ENCODE data around the gene NAA80. TPM values are rescaled to one million over a fixed set of nuclear protein-coding genes. Genes with fewer than 3 reads are reported as not detected.
A peak's percentile ranks its signal among the peaks of the same experiment; 100 is the strongest.

NAA80 gene
- total and polyA plus RNA-seq, 2 of the 13 experiments (the other 11 are each of a cell fraction or from before 2014, with no cell fraction given) = 3.4 to 8.7 TPM

DNA sequence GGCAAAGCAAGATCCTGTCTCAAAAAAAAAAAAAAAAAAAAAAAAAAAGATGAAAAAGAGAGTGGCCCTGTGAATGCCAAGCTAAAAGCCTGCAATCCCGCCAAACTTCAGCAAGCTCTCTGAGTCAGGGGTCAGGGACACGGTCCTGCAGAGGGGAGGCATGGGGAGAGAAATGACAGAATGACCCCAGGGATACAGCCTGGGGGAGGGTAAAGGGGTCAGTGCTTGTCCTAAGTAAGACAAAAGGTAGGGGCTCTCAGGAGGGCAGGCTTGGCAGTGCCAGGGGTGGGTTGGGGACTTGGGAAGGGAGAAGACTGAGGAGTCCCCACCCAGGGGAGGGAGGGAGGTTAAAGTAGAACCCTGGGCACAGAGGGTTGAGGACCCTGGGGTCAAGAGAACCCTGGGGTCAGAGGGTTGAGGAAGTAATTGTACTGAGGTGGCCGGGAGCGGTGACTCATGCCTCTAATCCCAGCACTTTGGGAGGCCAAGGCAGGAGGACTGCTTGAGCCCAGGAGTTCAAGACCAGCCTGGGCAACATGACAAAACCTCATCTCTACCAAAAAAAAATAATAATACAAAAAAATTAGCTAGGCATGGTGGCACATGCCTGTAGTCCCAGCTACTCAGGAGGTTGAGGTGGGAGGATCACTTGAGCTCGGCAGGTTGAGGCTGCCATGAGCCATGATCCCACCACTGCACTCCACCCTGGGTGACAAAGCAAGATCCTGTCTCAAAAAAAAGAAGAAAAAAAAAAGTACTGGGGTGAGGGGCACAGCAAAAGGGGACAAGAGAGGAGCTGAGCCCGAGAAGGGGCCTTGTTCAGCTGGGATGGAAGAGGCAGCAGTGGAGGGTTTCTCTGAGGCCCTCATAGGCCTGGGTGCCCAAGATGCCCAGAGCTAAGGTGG lies 35.5 kb downstream of the NAA80 start (continued):
- TF ChIP-seq, protein P1, sequence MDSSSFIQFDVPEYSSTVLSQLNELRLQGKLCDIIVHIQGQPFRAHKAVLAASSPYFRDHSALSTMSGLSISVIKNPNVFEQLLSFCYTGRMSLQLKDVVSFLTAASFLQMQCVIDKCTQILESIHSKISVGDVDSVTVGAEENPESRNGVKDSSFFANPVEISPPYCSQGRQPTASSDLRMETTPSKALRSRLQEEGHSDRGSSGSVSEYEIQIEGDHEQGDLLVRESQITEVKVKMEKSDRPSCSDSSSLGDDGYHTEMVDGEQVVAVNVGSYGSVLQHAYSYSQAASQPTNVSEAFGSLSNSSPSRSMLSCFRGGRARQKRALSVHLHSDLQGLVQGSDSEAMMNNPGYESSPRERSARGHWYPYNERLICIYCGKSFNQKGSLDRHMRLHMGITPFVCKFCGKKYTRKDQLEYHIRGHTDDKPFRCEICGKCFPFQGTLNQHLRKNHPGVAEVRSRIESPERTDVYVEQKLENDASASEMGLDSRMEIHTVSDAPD (CRISPR knock-in tag; IDR thresholded peaks at IDR 0.05) = no peak
- no peak for TF ChIP-seq ZNF644 (CRISPR knock-in tag; IDR thresholded peaks at IDR 0.05; ENCODE audit: low read depth)
- no peak for TF ChIP-seq ZFP36L2 (CRISPR knock-in tag; IDR thresholded peaks at IDR 0.05)
- TF ChIP-seq, protein P2, sequence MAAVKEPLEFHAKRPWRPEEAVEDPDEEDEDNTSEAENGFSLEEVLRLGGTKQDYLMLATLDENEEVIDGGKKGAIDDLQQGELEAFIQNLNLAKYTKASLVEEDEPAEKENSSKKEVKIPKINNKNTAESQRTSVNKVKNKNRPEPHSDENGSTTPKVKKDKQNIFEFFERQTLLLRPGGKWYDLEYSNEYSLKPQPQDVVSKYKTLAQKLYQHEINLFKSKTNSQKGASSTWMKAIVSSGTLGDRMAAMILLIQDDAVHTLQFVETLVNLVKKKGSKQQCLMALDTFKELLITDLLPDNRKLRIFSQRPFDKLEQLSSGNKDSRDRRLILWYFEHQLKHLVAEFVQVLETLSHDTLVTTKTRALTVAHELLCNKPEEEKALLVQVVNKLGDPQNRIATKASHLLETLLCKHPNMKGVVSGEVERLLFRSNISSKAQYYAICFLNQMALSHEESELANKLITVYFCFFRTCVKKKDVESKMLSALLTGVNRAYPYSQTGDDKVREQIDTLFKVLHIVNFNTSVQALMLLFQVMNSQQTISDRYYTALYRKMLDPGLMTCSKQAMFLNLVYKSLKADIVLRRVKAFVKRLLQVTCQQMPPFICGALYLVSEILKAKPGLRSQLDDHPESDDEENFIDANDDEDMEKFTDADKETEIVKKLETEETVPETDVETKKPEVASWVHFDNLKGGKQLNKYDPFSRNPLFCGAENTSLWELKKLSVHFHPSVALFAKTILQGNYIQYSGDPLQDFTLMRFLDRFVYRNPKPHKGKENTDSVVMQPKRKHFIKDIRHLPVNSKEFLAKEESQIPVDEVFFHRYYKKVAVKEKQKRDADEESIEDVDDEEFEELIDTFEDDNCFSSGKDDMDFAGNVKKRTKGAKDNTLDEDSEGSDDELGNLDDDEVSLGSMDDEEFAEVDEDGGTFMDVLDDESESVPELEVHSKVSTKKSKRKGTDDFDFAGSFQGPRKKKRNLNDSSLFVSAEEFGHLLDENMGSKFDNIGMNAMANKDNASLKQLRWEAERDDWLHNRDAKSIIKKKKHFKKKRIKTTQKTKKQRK (IDR thresholded peaks at IDR 0.05; ENCODE audit: low read length) = no peak
- TF ChIP-seq HIVEP1 (CRISPR knock-in tag; IDR thresholded peaks at IDR 0.05) = no peak
- TF ChIP-seq KDM1A (CRISPR knock-in tag; IDR thresholded peaks at IDR 0.05) = no peak
- no peak for TF ChIP-seq ZNF777 (CRISPR knock-in tag; IDR thresholded peaks at IDR 0.05)
- TF ChIP-seq, protein P3, sequence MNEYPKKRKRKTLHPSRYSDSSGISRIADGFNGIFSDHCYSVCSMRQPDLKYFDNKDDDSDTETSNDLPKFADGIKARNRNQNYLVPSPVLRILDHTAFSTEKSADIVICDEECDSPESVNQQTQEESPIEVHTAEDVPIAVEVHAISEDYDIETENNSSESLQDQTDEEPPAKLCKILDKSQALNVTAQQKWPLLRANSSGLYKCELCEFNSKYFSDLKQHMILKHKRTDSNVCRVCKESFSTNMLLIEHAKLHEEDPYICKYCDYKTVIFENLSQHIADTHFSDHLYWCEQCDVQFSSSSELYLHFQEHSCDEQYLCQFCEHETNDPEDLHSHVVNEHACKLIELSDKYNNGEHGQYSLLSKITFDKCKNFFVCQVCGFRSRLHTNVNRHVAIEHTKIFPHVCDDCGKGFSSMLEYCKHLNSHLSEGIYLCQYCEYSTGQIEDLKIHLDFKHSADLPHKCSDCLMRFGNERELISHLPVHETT (CRISPR knock-in tag; conservative IDR thresholded peaks at IDR 0.05) = no peak
- TF ChIP-seq GATA4 (IDR thresholded peaks at IDR 0.05; ENCODE audit: borderline replicate concordance, low read depth) = no peak
- TF ChIP-seq ZNF468 (CRISPR knock-in tag; IDR thresholded peaks at IDR 0.05) = no peak
- peak; percentile 20; the same call in 1 of the 2 replicates for TF ChIP-seq DPF2 (CRISPR knock-in tag; IDR thresholded peaks at IDR 0.05; ENCODE audit: borderline replicate concordance, low read depth)
- no peak for TF ChIP-seq ZBTB7A (CRISPR knock-in tag; IDR thresholded peaks at IDR 0.05)
- TF ChIP-seq, protein P4, sequence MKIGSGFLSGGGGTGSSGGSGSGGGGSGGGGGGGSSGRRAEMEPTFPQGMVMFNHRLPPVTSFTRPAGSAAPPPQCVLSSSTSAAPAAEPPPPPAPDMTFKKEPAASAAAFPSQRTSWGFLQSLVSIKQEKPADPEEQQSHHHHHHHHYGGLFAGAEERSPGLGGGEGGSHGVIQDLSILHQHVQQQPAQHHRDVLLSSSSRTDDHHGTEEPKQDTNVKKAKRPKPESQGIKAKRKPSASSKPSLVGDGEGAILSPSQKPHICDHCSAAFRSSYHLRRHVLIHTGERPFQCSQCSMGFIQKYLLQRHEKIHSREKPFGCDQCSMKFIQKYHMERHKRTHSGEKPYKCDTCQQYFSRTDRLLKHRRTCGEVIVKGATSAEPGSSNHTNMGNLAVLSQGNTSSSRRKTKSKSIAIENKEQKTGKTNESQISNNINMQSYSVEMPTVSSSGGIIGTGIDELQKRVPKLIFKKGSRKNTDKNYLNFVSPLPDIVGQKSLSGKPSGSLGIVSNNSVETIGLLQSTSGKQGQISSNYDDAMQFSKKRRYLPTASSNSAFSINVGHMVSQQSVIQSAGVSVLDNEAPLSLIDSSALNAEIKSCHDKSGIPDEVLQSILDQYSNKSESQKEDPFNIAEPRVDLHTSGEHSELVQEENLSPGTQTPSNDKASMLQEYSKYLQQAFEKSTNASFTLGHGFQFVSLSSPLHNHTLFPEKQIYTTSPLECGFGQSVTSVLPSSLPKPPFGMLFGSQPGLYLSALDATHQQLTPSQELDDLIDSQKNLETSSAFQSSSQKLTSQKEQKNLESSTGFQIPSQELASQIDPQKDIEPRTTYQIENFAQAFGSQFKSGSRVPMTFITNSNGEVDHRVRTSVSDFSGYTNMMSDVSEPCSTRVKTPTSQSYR (CRISPR knock-in tag; IDR thresholded peaks at IDR 0.05; ENCODE audit: borderline replicate concordance) = peak; percentile 49; the same call in 1 of the 2 replicates
- no peak for TF ChIP-seq ZKSCAN1 (IDR thresholded peaks at IDR 0.05; ENCODE audit: low read length)
- TF ChIP-seq ZNF138 (CRISPR knock-in tag; IDR thresholded peaks at IDR 0.05; ENCODE audit: low read depth) = no peak
- TF ChIP-seq, protein P5, sequence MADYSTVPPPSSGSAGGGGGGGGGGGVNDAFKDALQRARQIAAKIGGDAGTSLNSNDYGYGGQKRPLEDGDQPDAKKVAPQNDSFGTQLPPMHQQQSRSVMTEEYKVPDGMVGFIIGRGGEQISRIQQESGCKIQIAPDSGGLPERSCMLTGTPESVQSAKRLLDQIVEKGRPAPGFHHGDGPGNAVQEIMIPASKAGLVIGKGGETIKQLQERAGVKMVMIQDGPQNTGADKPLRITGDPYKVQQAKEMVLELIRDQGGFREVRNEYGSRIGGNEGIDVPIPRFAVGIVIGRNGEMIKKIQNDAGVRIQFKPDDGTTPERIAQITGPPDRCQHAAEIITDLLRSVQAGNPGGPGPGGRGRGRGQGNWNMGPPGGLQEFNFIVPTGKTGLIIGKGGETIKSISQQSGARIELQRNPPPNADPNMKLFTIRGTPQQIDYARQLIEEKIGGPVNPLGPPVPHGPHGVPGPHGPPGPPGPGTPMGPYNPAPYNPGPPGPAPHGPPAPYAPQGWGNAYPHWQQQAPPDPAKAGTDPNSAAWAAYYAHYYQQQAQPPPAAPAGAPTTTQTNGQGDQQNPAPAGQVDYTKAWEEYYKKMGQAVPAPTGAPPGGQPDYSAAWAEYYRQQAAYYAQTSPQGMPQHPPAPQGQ (CRISPR knock-in tag; IDR thresholded peaks at IDR 0.05; ENCODE audit: borderline replicate concordance) = no peak
- TF ChIP-seq RXRB (CRISPR knock-in tag; IDR thresholded peaks at IDR 0.05; ENCODE audit: borderline replicate concordance) = 0 out of 2 replicates have a peak, but pooled peaks have one; percentile 49
